GM23338 (cell line): Measurements from ENCODE around the gene ORAI2.

Source experiments
- EZH2 ChIP-seq: fragments of 200-600 bp; sonication (generic); IDR thresholded peaks from one replicate; pipeline ENCODE4 v1.8.0; 2017; ENCODE audit warnings: antibody characterized with exemption, mild to moderate bottlenecking, low read depth; ENCODE audit not compliant: unreplicated experiment
- EZH2phosphoT487 ChIP-seq: fragments of 200-600 bp; sonication (generic); IDR thresholded peaks from one replicate; pipeline ENCODE4 v1.8.1; 2018; ENCODE audit warnings: antibody characterized with exemption; ENCODE audit not compliant: unreplicated experiment
- TF ChIP-seq, protein P1 (sequence below), 2 experiments: fragments of 200-600 bp in 1 of 2; sonication (generic) in 1 of 2; conservative IDR thresholded peaks; 2 replicates each; pipeline versions ENCODE4 v1.5.1 to v1.6.1; 2016 to 2017; ENCODE audit warnings: antibody characterized with exemption in 2 of 2, low read depth in 2 of 2, mild to moderate bottlenecking in 2 of 2, moderate library complexity in 1 of 2
- TF ChIP-seq, protein P2 (sequence below): IDR thresholded peaks from 2 replicates; pipeline ENCODE4 v1.6.1; 2016; ENCODE audit warnings: antibody characterized with exemption

DNA sequence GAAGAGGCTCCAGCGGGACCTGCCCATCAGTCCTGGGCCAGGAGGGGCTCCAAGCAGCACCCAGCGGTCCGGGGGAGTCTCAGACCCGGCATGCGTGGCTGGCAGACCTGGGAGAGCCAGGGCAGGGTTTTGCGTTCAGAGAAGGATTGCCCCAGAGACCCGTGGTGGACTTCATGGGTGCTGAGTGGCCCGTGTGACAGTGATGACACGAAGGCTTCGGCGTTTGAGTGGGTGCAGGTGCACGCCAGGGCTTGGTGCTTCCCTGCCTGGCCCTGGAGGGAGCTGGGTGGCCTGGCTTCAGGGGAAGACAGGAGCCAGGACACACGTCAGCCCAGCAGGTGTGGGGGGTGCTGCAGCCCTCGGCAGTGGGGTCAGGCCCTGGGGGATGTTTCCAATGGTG is 13.9 kb downstream of the ORAI2 start:
- TF ChIP-seq, protein P1, sequence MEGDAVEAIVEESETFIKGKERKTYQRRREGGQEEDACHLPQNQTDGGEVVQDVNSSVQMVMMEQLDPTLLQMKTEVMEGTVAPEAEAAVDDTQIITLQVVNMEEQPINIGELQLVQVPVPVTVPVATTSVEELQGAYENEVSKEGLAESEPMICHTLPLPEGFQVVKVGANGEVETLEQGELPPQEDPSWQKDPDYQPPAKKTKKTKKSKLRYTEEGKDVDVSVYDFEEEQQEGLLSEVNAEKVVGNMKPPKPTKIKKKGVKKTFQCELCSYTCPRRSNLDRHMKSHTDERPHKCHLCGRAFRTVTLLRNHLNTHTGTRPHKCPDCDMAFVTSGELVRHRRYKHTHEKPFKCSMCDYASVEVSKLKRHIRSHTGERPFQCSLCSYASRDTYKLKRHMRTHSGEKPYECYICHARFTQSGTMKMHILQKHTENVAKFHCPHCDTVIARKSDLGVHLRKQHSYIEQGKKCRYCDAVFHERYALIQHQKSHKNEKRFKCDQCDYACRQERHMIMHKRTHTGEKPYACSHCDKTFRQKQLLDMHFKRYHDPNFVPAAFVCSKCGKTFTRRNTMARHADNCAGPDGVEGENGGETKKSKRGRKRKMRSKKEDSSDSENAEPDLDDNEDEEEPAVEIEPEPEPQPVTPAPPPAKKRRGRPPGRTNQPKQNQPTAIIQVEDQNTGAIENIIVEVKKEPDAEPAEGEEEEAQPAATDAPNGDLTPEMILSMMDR (conservative IDR thresholded peaks at IDR 0.05; ENCODE audit: low read depth in 2 of 2): no peak
- no peak for TF ChIP-seq EZH2
- TF ChIP-seq EZH2phosphoT487: no peak
- TF ChIP-seq, protein P2, sequence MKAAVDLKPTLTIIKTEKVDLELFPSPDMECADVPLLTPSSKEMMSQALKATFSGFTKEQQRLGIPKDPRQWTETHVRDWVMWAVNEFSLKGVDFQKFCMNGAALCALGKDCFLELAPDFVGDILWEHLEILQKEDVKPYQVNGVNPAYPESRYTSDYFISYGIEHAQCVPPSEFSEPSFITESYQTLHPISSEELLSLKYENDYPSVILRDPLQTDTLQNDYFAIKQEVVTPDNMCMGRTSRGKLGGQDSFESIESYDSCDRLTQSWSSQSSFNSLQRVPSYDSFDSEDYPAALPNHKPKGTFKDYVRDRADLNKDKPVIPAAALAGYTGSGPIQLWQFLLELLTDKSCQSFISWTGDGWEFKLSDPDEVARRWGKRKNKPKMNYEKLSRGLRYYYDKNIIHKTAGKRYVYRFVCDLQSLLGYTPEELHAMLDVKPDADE: no peak
